AG08396 (cell line): ENCODE results near the gene BMERB1.
"Not testable (repeated sequence)": the region's sequence is repeated elsewhere in the genome, so short reads cannot be mapped to it uniquely, and the experiment has no call there.

Source experiments
- DNase-seq: peaks from one replicate; pipeline ENCODE4 v3.0.0; 2012; ENCODE audit warnings: low spot score, mixed read lengths

BMERB1 gene

GRCh38 chr16:15557258-15557657 lies 122.9 kb downstream of the BMERB1 start:
- DNase-seq = no peak

- DNase-seq = no peak
These were observed 124.8 kb downstream of the BMERB1 start for GRCh38 chr16:15559176-15559575.

GRCh38 chr16:15564604-15565339 lies 130.4 kb downstream of the BMERB1 start:
- DNase-seq = no peak

- DNase-seq = no peak
These were observed 131.7 kb downstream of the BMERB1 start for GRCh38 chr16:15566095-15566494.

GRCh38 chr16:15567823-15568222 lies 133.4 kb downstream of the BMERB1 start:
- DNase-seq = no peak

GRCh38 chr16:15570666-15571065 lies 136.3 kb downstream of the BMERB1 start:
- DNase-seq = not testable (repeated sequence)

GRCh38 chr16:15571557-15571956 lies 137.2 kb downstream of the BMERB1 start:
- DNase-seq = no peak

GRCh38 chr16:15572329-15573001 lies 138.1 kb downstream of the BMERB1 start:
- no peak for DNase-seq

- DNase-seq = no peak
These were observed 139.0 kb downstream of the BMERB1 start for GRCh38 chr16:15573274-15573895.

GRCh38 chr16:15573896-15574613 lies 139.7 kb downstream of the BMERB1 start:
- not testable (repeated sequence) for DNase-seq

GRCh38 chr16:15574614-15574948 lies 140.2 kb downstream of the BMERB1 start:
- no peak for DNase-seq

- DNase-seq = no peak
These were observed 141.1 kb downstream of the BMERB1 start for GRCh38 chr16:15575293-15576049.

- DNase-seq = no peak
These were observed 142.9 kb downstream of the BMERB1 start for GRCh38 chr16:15576960-15577958.

GRCh38 chr16:15578824-15579223 lies 144.4 kb downstream of the BMERB1 start:
- no peak for DNase-seq

GRCh38 chr16:15581127-15581815 lies 146.9 kb downstream of the BMERB1 start:
- DNase-seq = no peak

- no peak for DNase-seq
These were observed 149.1 kb downstream of the BMERB1 start for GRCh38 chr16:15583526-15583925.

- DNase-seq = no peak
These were observed 151.6 kb downstream of the BMERB1 start for GRCh38 chr16:15585956-15586355.

- DNase-seq = no peak
These were observed 152.3 kb downstream of the BMERB1 start for GRCh38 chr16:15586716-15587115.

- no peak for DNase-seq
These were observed 152.9 kb downstream of the BMERB1 start for GRCh38 chr16:15587152-15587825.
